ENCODE results near the gene EML6. TPM values are rescaled to one million over a fixed set of nuclear protein-coding genes. Genes with fewer than 3 reads are reported as not detected.

EML6 gene
- total RNA-seq, 1 experiment from 2014 or later = 6.6 TPM

DNA sequence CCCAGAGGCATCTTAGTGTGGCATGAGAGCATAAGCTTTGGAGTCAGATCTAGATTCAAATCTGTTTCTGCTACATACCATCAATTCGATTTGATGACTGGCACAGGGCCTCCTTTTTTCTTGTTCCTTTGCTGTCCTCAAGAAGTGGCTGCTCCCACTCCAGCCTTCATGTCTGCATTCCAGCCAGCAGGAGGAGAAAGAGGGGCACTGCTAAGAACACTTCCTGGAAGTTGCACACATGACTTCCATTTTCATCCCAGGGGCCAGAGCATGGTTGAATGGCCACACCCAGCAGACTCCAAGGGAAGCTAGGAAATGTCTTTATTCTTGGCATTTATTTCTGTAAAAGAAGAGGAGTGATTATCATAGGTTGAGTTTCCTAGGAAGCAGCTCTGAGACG lies 50.4 kb downstream of the EML6 start:
- no peak overlapping the region for H3K27ac ChIP-seq (ENCODE audit: low read depth, low read length)
- DNase-seq (ENCODE audit: low read depth, low spot score) = peak; percentile 44
- CTCF ChIA-PET = no interaction called here

More for the DNA sequence above, 50.4 kb downstream of the EML6 start:
- H3K79me2 ChIP-seq (ENCODE audit: insufficient read depth, low read length) = no peaks in the 10 kb centered on the region
- TF ChIP-seq MAX (IDR thresholded peaks at IDR 0.05) (no peak), ELF1 (IDR thresholded peaks at IDR 0.05; ENCODE audit: borderline replicate concordance, low read depth) (peak; percentile 49), EZH2phosphoT487 (IDR thresholded peaks at IDR 0.05; ENCODE audit: borderline replicate concordance) (no peak), RAD21 (IDR thresholded peaks at IDR 0.05; ENCODE audit: low read depth) (no peak), CTCF (IDR thresholded peaks at IDR 0.05 in 2 of 3, conservative IDR thresholded peaks at IDR 0.05 in 1 of 3; ENCODE audit: borderline replicate concordance in 1 of 3, insufficient read depth in 1 of 3, low read depth in 2 of 3, low read length in 2 of 3) (peak in 2 of 3 experiments; percentile 53 to 67; a peak in 4 of 6 replicates), EGR1 (IDR thresholded peaks at IDR 0.05; ENCODE audit: low read depth) (no peak), POLR2AphosphoS5 (IDR thresholded peaks at IDR 0.05; ENCODE audit: low read depth, low read length) (no peak), CEBPB (IDR thresholded peaks at IDR 0.05; ENCODE audit: low read depth) (no peak)
- TF ChIP-seq, protein P1, sequence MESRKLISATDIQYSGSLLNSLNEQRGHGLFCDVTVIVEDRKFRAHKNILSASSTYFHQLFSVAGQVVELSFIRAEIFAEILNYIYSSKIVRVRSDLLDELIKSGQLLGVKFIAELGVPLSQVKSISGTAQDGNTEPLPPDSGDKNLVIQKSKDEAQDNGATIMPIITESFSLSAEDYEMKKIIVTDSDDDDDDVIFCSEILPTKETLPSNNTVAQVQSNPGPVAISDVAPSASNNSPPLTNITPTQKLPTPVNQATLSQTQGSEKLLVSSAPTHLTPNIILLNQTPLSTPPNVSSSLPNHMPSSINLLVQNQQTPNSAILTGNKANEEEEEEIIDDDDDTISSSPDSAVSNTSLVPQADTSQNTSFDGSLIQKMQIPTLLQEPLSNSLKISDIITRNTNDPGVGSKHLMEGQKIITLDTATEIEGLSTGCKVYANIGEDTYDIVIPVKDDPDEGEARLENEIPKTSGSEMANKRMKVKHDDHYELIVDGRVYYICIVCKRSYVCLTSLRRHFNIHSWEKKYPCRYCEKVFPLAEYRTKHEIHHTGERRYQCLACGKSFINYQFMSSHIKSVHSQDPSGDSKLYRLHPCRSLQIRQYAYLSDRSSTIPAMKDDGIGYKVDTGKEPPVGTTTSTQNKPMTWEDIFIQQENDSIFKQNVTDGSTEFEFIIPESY (IDR thresholded peaks at IDR 0.05; ENCODE audit: extremely low read depth, insufficient replicate concordance, low read length) = no peak
- no peaks in the 10 kb centered on the region for H4K20me1 ChIP-seq (ENCODE audit: insufficient read depth)
- no peaks in the 10 kb centered on the region for H3K27me3 ChIP-seq (ENCODE audit: insufficient read depth, low read length)
- ChIA-PET POLR2A (no interaction called here), RAD21 (ENCODE audit: low non-redundant PET in 1 of 2, low total read pairs in 2 of 2, uncharacterized antibody in 2 of 2, unreplicated experiment in 2 of 2) (no interaction called here)
- H3K9me2 ChIP-seq (ENCODE audit: insufficient read depth) = no peaks in the 10 kb centered on the region
- intact Hi-C loops (cut with micrococcal nuclease) = loop anchor here (5.0 kb wide), 1 partner anchor 47 kb away; no protein-coding TSS in a partner anchor
- H3K4me2 ChIP-seq (ENCODE audit: low read length) = no peak overlapping the region
- no peaks in the 10 kb centered on the region for H3K36me3 ChIP-seq (ENCODE audit: control insufficient read depth in 1 of 2, insufficient read depth in 2 of 2, low read length in 2 of 2)
- H3K4me3 ChIP-seq (replicated peaks in 1 of 2; ENCODE audit: low read depth in 1 of 2, low read length in 2 of 2) = no peak overlapping the region
- ATAC-seq = peak; percentile 63
- H3K4me1 ChIP-seq (ENCODE audit: control insufficient read depth in 1 of 2, insufficient read depth in 2 of 2, low read length in 2 of 2) = peaks cover 0 to 43% of the 10 kb centered on the region in 2 experiments; a peak in 2 of 4 replicates
- peaks cover 4 to 14% of the 10 kb centered on the region in 2 experiments; a peak in 2 of 4 replicates for H3K9me3 ChIP-seq (ENCODE audit: control insufficient read depth in 1 of 2, insufficient read depth in 1 of 2, low read depth in 1 of 2, low read length in 2 of 2)
- H2AFZ ChIP-seq (ENCODE audit: low read depth, low read length, poor library complexity, severe bottlenecking) = no peak overlapping the region
- H3K9ac ChIP-seq (ENCODE audit: low read length) = no peak overlapping the region
- BruUV-seq (replicated peaks) = no TSS peak

Measured in HCT116 (cell line).